RWPE2 (cell line): ENCODE results near the gene OLFM4.
A peak's percentile ranks its signal among the peaks of the same experiment; 100 is the strongest.

ENCODE experiments used
- ATAC-seq: fragments of 200-7000 bp; cut with Tn5 transposase; 3 replicates; pipeline ENCODE4 v1.9.1; 2021; ENCODE audit warnings: low read depth
- DNase-seq: peaks from one replicate; pipeline ENCODE4 v3.0.0-alpha.2; 2020; ENCODE audit warnings: low spot score
- H3K27ac ChIP-seq: fragments of 450-650 bp; 2 replicates; pipeline ENCODE4 v1.5.1; 2017; ENCODE audit warnings: mild to moderate bottlenecking; ENCODE audit not compliant: poor library complexity, severe bottlenecking
- H3K27me3 ChIP-seq: fragments of 250-450 bp; sonication (Bioruptor Pico); 2 replicates; pipeline ENCODE4 v1.5.1; 2021; ENCODE audit warnings: mild to moderate bottlenecking, moderate library complexity; ENCODE audit not compliant: insufficient read depth, poor library complexity, severe bottlenecking
- H3K36me3 ChIP-seq: fragments of 250-450 bp; sonication (Bioruptor Pico); 2 replicates; pipeline ENCODE4 v1.5.1; 2020; ENCODE audit warnings: low read depth, mild to moderate bottlenecking, moderate library complexity
- H3K4me1 ChIP-seq: fragments of 250-450 bp; sonication (Bioruptor Pico); 2 replicates; pipeline ENCODE4 v1.5.1; 2021; ENCODE audit warnings: mild to moderate bottlenecking, moderate library complexity; ENCODE audit not compliant: insufficient read depth, poor library complexity, severe bottlenecking
- H3K4me3 ChIP-seq: fragments of 250-450 bp; sonication (Bioruptor Pico); 2 replicates; pipeline ENCODE4 v1.5.1; 2021; ENCODE audit warnings: mild to moderate bottlenecking, moderate library complexity; ENCODE audit not compliant: severe bottlenecking
- H3K9me3 ChIP-seq: fragments of 250-450 bp; sonication (Bioruptor Pico); 2 replicates; pipeline ENCODE4 v1.5.1; 2021; ENCODE audit warnings: mild to moderate bottlenecking, moderate library complexity; ENCODE audit not compliant: severe bottlenecking
- CTCF ChIP-seq: fragments of 450-650 bp; IDR thresholded peaks from one replicate; pipeline ENCODE4 v1.5.1; 2017; ENCODE audit warnings: mild to moderate bottlenecking, moderate library complexity; ENCODE audit not compliant: poor library complexity, severe bottlenecking

The OLFM4 gene

GRCh38 chr13:53028637-53029203 is at the start of gene OLFM4:
OLFM4 (plus strand) TSS chr13:53028813; CDS start chr13:53028837, 24 bp downstream.
- no peaks in the 10 kb centered on the region for H3K9me3 ChIP-seq
- DNase-seq (no peak), ATAC-seq (no peak)
- no peaks in the 10 kb centered on the region for H3K4me1 ChIP-seq
- H3K27me3 ChIP-seq = no peaks in the 10 kb centered on the region
- H3K36me3 ChIP-seq = no peaks in the 10 kb centered on the region
- no peak within 1 kb of the TSS for H3K4me3 ChIP-seq
- TF ChIP-seq CTCF = no peak
- no peak within 1 kb of the TSS for H3K27ac ChIP-seq

GRCh38 chr13:52978989-52979388 is 49.6 kb upstream of the OLFM4 start:
- TF ChIP-seq CTCF = no peak
- Histone ChIP-seq H3K27ac (no peak overlapping the region), H3K36me3 (no peaks in the 10 kb centered on the region), H3K4me3 (no peak overlapping the region), H3K9me3 (no peaks in the 10 kb centered on the region), H3K4me1 (no peaks in the 10 kb centered on the region), H3K27me3 (no peaks in the 10 kb centered on the region)
- no peak for DNase-seq
- no peak for ATAC-seq

- H3K4me3 ChIP-seq = no peak overlapping the region
- H3K36me3 ChIP-seq = no peaks in the 10 kb centered on the region
- no peak for TF ChIP-seq CTCF
- H3K9me3 ChIP-seq = no peaks in the 10 kb centered on the region
- H3K4me1 ChIP-seq = no peaks in the 10 kb centered on the region
- no peaks in the 10 kb centered on the region for H3K27me3 ChIP-seq
- H3K27ac ChIP-seq = no peak overlapping the region
- ATAC-seq (peak; percentile 76), DNase-seq (no peak)
Observed at GRCh38 chr13:52980695-52981094, 47.9 kb upstream of the OLFM4 start.

- H3K4me3 ChIP-seq = no peak overlapping the region
- no peaks in the 10 kb centered on the region for H3K9me3 ChIP-seq
- H3K36me3 ChIP-seq = no peaks in the 10 kb centered on the region
- TF ChIP-seq CTCF = no peak
- no peak for ATAC-seq
- H3K4me1 ChIP-seq = no peaks in the 10 kb centered on the region
- DNase-seq = no peak
- H3K27ac ChIP-seq = no peak overlapping the region
- peaks cover 6% of the 10 kb centered on the region for H3K27me3 ChIP-seq
Observed at GRCh38 chr13:52983836-52984235, 44.8 kb upstream of the OLFM4 start.

- ATAC-seq (no peak), DNase-seq (no peak)
- Histone ChIP-seq H3K27ac (no peak overlapping the region), H3K36me3 (no peaks in the 10 kb centered on the region), H3K9me3 (no peaks in the 10 kb centered on the region), H3K4me3 (no peak overlapping the region), H3K27me3 (peaks cover 7% of the 10 kb centered on the region), H3K4me1 (no peaks in the 10 kb centered on the region)
- no peak for TF ChIP-seq CTCF
Observed at GRCh38 chr13:52984881-52985363, 43.7 kb upstream of the OLFM4 start.
